ENCODE results near the gene PRKCZ.

Gene PRKCZ

GRCh38 chr1:2165646-2166045 lies 115.4 kb downstream of the PRKCZ start:
- TF ChIP-seq FOXP2 (optimal IDR thresholded peaks at IDR 0.05; ENCODE audit: borderline replicate concordance, extremely low read depth, extremely low read length, insufficient read depth) (no peak), POLR2AphosphoS5 (IDR thresholded peaks at IDR 0.05; ENCODE audit: low read depth, low read length) (no peak), SIN3A (IDR thresholded peaks at IDR 0.05; ENCODE audit: borderline replicate concordance, insufficient read depth, low read length) (no peak), TAF1 (IDR thresholded peaks at IDR 0.05; ENCODE audit: borderline replicate concordance, insufficient read depth, low read length) (no peak)
- TF ChIP-seq, protein P1, sequence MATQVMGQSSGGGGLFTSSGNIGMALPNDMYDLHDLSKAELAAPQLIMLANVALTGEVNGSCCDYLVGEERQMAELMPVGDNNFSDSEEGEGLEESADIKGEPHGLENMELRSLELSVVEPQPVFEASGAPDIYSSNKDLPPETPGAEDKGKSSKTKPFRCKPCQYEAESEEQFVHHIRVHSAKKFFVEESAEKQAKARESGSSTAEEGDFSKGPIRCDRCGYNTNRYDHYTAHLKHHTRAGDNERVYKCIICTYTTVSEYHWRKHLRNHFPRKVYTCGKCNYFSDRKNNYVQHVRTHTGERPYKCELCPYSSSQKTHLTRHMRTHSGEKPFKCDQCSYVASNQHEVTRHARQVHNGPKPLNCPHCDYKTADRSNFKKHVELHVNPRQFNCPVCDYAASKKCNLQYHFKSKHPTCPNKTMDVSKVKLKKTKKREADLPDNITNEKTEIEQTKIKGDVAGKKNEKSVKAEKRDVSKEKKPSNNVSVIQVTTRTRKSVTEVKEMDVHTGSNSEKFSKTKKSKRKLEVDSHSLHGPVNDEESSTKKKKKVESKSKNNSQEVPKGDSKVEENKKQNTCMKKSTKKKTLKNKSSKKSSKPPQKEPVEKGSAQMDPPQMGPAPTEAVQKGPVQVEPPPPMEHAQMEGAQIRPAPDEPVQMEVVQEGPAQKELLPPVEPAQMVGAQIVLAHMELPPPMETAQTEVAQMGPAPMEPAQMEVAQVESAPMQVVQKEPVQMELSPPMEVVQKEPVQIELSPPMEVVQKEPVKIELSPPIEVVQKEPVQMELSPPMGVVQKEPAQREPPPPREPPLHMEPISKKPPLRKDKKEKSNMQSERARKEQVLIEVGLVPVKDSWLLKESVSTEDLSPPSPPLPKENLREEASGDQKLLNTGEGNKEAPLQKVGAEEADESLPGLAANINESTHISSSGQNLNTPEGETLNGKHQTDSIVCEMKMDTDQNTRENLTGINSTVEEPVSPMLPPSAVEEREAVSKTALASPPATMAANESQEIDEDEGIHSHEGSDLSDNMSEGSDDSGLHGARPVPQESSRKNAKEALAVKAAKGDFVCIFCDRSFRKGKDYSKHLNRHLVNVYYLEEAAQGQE (IDR thresholded peaks at IDR 0.05; ENCODE audit: insufficient read depth in 1 of 2, low read depth in 2 of 2, low read length in 2 of 2) = no peak

DNA sequence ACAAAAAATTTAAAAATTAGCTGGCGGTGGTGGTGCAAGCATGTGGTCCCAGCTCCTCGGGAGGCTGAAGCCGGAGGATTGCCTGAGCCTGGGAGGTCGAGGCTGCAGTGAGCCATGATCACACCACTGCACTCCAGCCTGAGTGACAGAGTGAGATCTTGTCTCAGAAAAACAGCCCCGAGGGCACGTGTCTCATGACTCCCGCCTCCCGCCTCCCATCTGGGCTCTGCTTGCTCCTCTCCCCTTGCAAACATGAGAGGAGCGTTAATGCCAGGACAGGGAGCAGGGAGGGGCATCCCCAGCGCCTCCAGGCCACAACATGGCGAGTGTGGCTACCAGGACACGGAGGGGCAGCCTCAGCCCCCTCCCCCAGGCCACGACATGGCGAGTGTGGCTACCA lies 116.0 kb downstream of the PRKCZ start:
- TF ChIP-seq SIN3A (IDR thresholded peaks at IDR 0.05; ENCODE audit: borderline replicate concordance, insufficient read depth, low read length) (no peak), FOXP2 (optimal IDR thresholded peaks at IDR 0.05; ENCODE audit: borderline replicate concordance, extremely low read depth, extremely low read length, insufficient read depth) (no peak), TAF1 (IDR thresholded peaks at IDR 0.05; ENCODE audit: borderline replicate concordance, insufficient read depth, low read length) (no peak), POLR2AphosphoS5 (IDR thresholded peaks at IDR 0.05; ENCODE audit: low read depth, low read length) (no peak)
- TF ChIP-seq, protein P1 (IDR thresholded peaks at IDR 0.05; ENCODE audit: insufficient read depth in 1 of 2, low read depth in 2 of 2, low read length in 2 of 2) = no peak

DNA sequence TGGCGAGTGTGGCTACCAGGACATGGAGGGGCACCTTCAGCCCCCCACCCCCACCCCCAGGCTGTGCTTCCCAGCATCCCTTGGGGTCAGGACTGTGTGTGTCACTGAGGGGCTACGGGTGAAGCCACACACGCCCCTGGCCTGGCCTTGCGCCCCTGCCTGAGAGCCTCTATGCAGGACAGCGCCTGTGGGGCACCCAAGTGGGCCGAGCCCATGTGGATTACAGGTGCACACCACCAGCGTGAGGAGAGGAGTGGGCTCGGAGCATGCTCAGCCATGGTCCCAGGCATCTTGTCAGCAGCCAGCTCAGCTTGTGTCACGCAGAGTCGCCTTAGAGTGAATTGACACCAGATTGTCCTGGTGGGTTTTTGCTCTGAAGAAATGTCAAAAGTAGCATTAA lies 116.5 kb downstream of the PRKCZ start:
- TF ChIP-seq SIN3A (IDR thresholded peaks at IDR 0.05; ENCODE audit: borderline replicate concordance, insufficient read depth, low read length) (no peak), POLR2AphosphoS5 (IDR thresholded peaks at IDR 0.05; ENCODE audit: low read depth, low read length) (no peak)
- TF ChIP-seq, protein P1 (IDR thresholded peaks at IDR 0.05; ENCODE audit: insufficient read depth in 1 of 2, low read depth in 2 of 2, low read length in 2 of 2) = no peak

DNA sequence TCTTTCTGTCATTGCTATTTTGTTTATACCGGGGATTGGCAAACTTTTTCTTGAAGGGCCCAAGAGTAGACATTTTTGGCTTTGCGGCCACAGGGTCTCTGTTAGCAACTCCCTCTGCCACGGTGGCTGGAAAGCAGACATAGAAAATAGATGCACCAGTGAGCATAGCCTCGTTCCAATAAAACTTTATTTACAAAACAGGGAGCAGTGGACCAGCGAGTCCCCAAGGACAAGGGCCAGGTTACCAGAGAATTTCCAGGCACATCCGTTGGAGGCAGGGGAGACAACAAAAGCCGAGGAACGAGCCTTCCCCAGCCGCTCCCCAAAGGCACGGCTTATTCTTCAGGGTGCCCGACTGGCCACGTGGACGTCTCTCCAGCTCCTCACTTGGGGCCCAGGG lies 117.9 kb downstream of the PRKCZ start:
- TF ChIP-seq SIN3A (IDR thresholded peaks at IDR 0.05; ENCODE audit: borderline replicate concordance, insufficient read depth, low read length) (no peak), TAF1 (IDR thresholded peaks at IDR 0.05; ENCODE audit: borderline replicate concordance, insufficient read depth, low read length) (no peak), POLR2AphosphoS5 (IDR thresholded peaks at IDR 0.05; ENCODE audit: low read depth, low read length) (no peak), FOXP2 (optimal IDR thresholded peaks at IDR 0.05; ENCODE audit: borderline replicate concordance, extremely low read depth, extremely low read length, insufficient read depth) (no peak)
- TF ChIP-seq, protein P1 (IDR thresholded peaks at IDR 0.05; ENCODE audit: insufficient read depth in 1 of 2, low read depth in 2 of 2, low read length in 2 of 2) = no peak

- TF ChIP-seq SIN3A (IDR thresholded peaks at IDR 0.05; ENCODE audit: borderline replicate concordance, insufficient read depth, low read length) (no peak), TAF1 (IDR thresholded peaks at IDR 0.05; ENCODE audit: borderline replicate concordance, insufficient read depth, low read length) (no peak), FOXP2 (optimal IDR thresholded peaks at IDR 0.05; ENCODE audit: borderline replicate concordance, extremely low read depth, extremely low read length, insufficient read depth) (no peak)
Measured at GRCh38 chr1:2168535-2168934, 118.3 kb downstream of the PRKCZ start.

All from PFSK-1 (cell line).